GM12865 (cell line): ENCODE measurements around the gene FLT1.

Source experiments
- DNase-seq: peaks from one replicate; pipeline ENCODE4 v3.0.0; 2010; ENCODE audit warnings: low read depth
- H3K4me3 ChIP-seq: 2 replicates; pipeline ENCODE4 v1.5.1; 2011; ENCODE audit warnings: mild to moderate bottlenecking, low read depth, low read length, control low read depth
- CTCF ChIP-seq: IDR thresholded peaks from 2 replicates; pipeline ENCODE4 v1.5.1; 2011; ENCODE audit warnings: low read length, control low read depth, low read depth, inconsistent platforms; ENCODE audit not compliant: insufficient read depth; ENCODE audit errors: missing control alignments

Gene FLT1

GRCh38 chr13:28473044-28473443 is 21.9 kb downstream of the FLT1 start:
- H3K4me3 ChIP-seq: no peak overlapping the region
- TF ChIP-seq CTCF: no peak
- DNase-seq: no peak

GRCh38 chr13:28471421-28471820 is 23.5 kb downstream of the FLT1 start:
- no peak overlapping the region for H3K4me3 ChIP-seq
- DNase-seq: no peak
- TF ChIP-seq CTCF: no peak

- no peak overlapping the region for H3K4me3 ChIP-seq
- no peak for DNase-seq
- TF ChIP-seq CTCF: no peak
Observed at GRCh38 chr13:28470296-28470695, 24.6 kb downstream of the FLT1 start.

GRCh38 chr13:28469316-28469715 is 25.6 kb downstream of the FLT1 start:
- no peak for DNase-seq
- H3K4me3 ChIP-seq: no peak overlapping the region
- TF ChIP-seq CTCF: no peak

GRCh38 chr13:28468023-28468915 is 26.7 kb downstream of the FLT1 start:
- TF ChIP-seq CTCF: no peak
- H3K4me3 ChIP-seq: no peak overlapping the region
- DNase-seq: no peak

GRCh38 chr13:28467034-28467433 is 27.9 kb downstream of the FLT1 start:
- H3K4me3 ChIP-seq: no peak overlapping the region
- DNase-seq: no peak
- TF ChIP-seq CTCF: no peak

GRCh38 chr13:28466151-28466550 is 28.8 kb downstream of the FLT1 start:
- no peak for TF ChIP-seq CTCF
- H3K4me3 ChIP-seq: no peak overlapping the region
- DNase-seq: no peak
